HEK293 (cell line): ENCODE results near the gene SERTAD1.
A peak's percentile ranks its signal among the peaks of the same experiment; 100 is the strongest.

Experiments used
- BCL11A ChIP-seq: fragments of 450-650 bp; formaldehyde crosslinking; IDR thresholded peaks from 2 replicates; pipeline ENCODE4 v1.5.1; 2016; ENCODE audit warnings: low read depth, missing biosample characterization, missing genetic modification characterization
- CTCF ChIP-seq: fragments of 450-650 bp; formaldehyde crosslinking; IDR thresholded peaks from 2 replicates; pipeline ENCODE4 v1.5.1; 2016; ENCODE audit warnings: missing biosample characterization, missing genetic modification characterization
- HOXA7 ChIP-seq: sonication (generic); formaldehyde crosslinking; IDR thresholded peaks from 2 replicates; pipeline ENCODE4 v1.8.1; 2022; ENCODE audit warnings: missing genetic modification reagents, borderline replicate concordance
- PBX3 ChIP-seq: sonication (generic); formaldehyde crosslinking; IDR thresholded peaks from 2 replicates; pipeline ENCODE4 v1.8.1; 2022; ENCODE audit warnings: mild to moderate bottlenecking, moderate library complexity, missing genetic modification reagents
- PRDM1 ChIP-seq: fragments of 450-650 bp; formaldehyde crosslinking; IDR thresholded peaks from 2 replicates; pipeline ENCODE4; 2016; ENCODE audit warnings: missing biosample characterization, missing genetic modification characterization
- SP7 ChIP-seq: fragments of 450-650 bp; formaldehyde crosslinking; IDR thresholded peaks from 2 replicates; pipeline ENCODE4 v1.5.1; 2016; ENCODE audit warnings: missing biosample characterization, missing genetic modification characterization
- TSHZ1 ChIP-seq: fragments of 450-650 bp; formaldehyde crosslinking; IDR thresholded peaks from 2 replicates; pipeline ENCODE4 v1.5.1; 2016; ENCODE audit warnings: missing biosample characterization, missing genetic modification characterization, borderline replicate concordance
- ZBTB8A ChIP-seq: fragments of 450-650 bp; formaldehyde crosslinking; IDR thresholded peaks from 2 replicates; pipeline ENCODE4 v1.5.1; 2016; ENCODE audit warnings: missing biosample characterization, missing genetic modification characterization
- ZNF133 ChIP-seq: fragments of 450-650 bp; formaldehyde crosslinking; IDR thresholded peaks from 2 replicates; pipeline ENCODE4 v1.5.1; 2016; ENCODE audit warnings: missing biosample characterization, missing genetic modification characterization
- ZNF146 ChIP-seq: fragments of 450-650 bp; formaldehyde crosslinking; IDR thresholded peaks from 2 replicates; pipeline ENCODE4 v1.5.1; 2016; ENCODE audit warnings: missing biosample characterization, missing genetic modification characterization
- ZNF16 ChIP-seq: fragments of 450-650 bp; formaldehyde crosslinking; IDR thresholded peaks from 2 replicates; pipeline ENCODE4 v1.5.1; 2016; ENCODE audit warnings: low read depth, missing biosample characterization, missing genetic modification characterization
- ZNF175 ChIP-seq: fragments of 450-650 bp; formaldehyde crosslinking; IDR thresholded peaks from 2 replicates; pipeline ENCODE4 v1.5.1; 2016; ENCODE audit warnings: missing biosample characterization, missing genetic modification characterization
- ZNF239 ChIP-seq: fragments of 450-650 bp; formaldehyde crosslinking; IDR thresholded peaks from 2 replicates; pipeline ENCODE4 v1.5.1; 2016; ENCODE audit warnings: missing biosample characterization, missing genetic modification characterization
- ZNF266 ChIP-seq: fragments of 450-650 bp; formaldehyde crosslinking; IDR thresholded peaks from 2 replicates; pipeline ENCODE4 v1.5.1; 2016; ENCODE audit warnings: missing biosample characterization, missing genetic modification characterization, low read depth
- ZNF501 ChIP-seq: fragments of 450-650 bp; formaldehyde crosslinking; IDR thresholded peaks from 2 replicates; pipeline ENCODE4 v1.5.1; 2016; ENCODE audit warnings: missing biosample characterization, missing genetic modification characterization
- ZNF530 ChIP-seq: fragments of 450-650 bp; formaldehyde crosslinking; IDR thresholded peaks from 2 replicates; pipeline ENCODE4 v1.5.1; 2016; ENCODE audit warnings: low read depth, missing biosample characterization, missing genetic modification characterization
- ZNF548 ChIP-seq: fragments of 450-650 bp; formaldehyde crosslinking; IDR thresholded peaks from 2 replicates; pipeline ENCODE4 v1.5.1; 2016; ENCODE audit warnings: missing biosample characterization, missing genetic modification characterization
- ZNF561 ChIP-seq: fragments of 450-650 bp; IDR thresholded peaks from 2 replicates; pipeline ENCODE4 v1.5.1; 2018; ENCODE audit warnings: missing biosample characterization, missing genetic modification characterization, borderline replicate concordance
- ZNF580 ChIP-seq: fragments of 450-650 bp; formaldehyde crosslinking; IDR thresholded peaks from 2 replicates; pipeline ENCODE4 v1.5.1; 2016; ENCODE audit warnings: missing biosample characterization, missing genetic modification characterization
- ZNF624 ChIP-seq: fragments of 450-650 bp; formaldehyde crosslinking; IDR thresholded peaks from 2 replicates; pipeline ENCODE4 v1.5.1; 2017; ENCODE audit warnings: missing biosample characterization, missing genetic modification characterization
- ZNF670 ChIP-seq: fragments of 450-650 bp; formaldehyde crosslinking; IDR thresholded peaks from 2 replicates; pipeline ENCODE4 v1.5.1; 2016; ENCODE audit warnings: missing biosample characterization, missing genetic modification characterization, low read depth
- ZNF692 ChIP-seq: fragments of 450-650 bp; formaldehyde crosslinking; IDR thresholded peaks from 2 replicates; pipeline ENCODE4 v1.5.1; 2016; ENCODE audit warnings: missing biosample characterization, missing genetic modification characterization
- ZNF791 ChIP-seq: fragments of 450-650 bp; formaldehyde crosslinking; IDR thresholded peaks from 2 replicates; pipeline ENCODE4 v1.5.1; 2016; ENCODE audit warnings: missing biosample characterization, missing genetic modification characterization
- TF ChIP-seq, protein P1 (sequence below): fragments of 450-650 bp; formaldehyde crosslinking; IDR thresholded peaks from 2 replicates; pipeline ENCODE4 v1.5.1; 2016; ENCODE audit warnings: missing biosample characterization, missing genetic modification characterization
- TF ChIP-seq, protein P2 (sequence below): fragments of 450-650 bp; formaldehyde crosslinking; IDR thresholded peaks from 2 replicates; pipeline ENCODE4; 2016; ENCODE audit warnings: missing biosample characterization, missing genetic modification characterization
- TF ChIP-seq, protein P3 (sequence below): fragments of 450-650 bp; formaldehyde crosslinking; IDR thresholded peaks from 2 replicates; pipeline ENCODE4 v1.5.1; 2016; ENCODE audit warnings: missing biosample characterization, missing genetic modification characterization

Gene SERTAD1

GRCh38 chr19:40465557-40466218, 39.9 kb upstream of the SERTAD1 start, which contains the start of gene BLVRB (continued):
- no peak; the same call in 1 of the 2 replicates for TF ChIP-seq ZNF561 (tag by site-specific recombination)
- TF ChIP-seq ZNF548 (tag by site-specific recombination), result no peak
- peak; percentile 60; the same call in 1 of the 2 replicates for TF ChIP-seq ZNF501 (tag by site-specific recombination)
- no peak for TF ChIP-seq ZNF146
- no peak for TF ChIP-seq HOXA7 (CRISPR knock-in tag)
- TF ChIP-seq, protein P1, sequence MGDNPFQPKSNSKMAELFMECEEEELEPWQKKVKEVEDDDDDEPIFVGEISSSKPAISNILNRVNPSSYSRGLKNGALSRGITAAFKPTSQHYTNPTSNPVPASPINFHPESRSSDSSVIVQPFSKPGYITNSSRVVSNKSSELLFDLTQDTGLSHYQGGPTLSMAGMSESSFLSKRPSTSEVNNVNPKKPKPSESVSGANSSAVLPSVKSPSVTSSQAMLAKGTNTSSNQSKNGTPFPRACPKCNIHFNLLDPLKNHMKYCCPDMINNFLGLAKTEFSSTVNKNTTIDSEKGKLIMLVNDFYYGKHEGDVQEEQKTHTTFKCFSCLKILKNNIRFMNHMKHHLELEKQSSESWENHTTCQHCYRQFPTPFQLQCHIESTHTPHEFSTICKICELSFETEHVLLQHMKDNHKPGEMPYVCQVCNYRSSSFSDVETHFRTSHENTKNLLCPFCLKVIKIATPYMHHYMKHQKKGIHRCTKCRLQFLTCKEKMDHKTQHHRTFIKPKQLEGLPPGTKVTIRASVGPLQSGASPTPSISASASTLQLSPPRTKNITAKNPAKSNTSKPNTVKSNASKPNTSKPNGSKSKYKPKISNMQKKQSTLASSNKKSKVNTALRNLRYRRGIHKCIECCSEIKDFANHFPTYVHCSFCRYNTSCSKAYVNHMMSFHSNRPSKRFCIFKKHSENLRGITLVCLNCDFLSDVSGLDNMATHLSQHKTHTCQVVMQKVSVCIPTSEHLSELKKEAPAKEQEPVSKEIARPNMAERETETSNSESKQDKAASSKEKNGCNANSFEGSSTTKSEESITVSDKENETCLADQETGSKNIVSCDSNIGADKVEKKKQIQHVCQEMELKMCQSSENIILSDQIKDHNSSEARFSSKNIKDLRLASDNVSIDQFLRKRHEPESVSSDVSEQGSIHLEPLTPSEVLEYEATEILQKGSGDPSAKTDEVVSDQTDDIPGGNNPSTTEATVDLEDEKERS (tag by site-specific recombination), result no peak
- TF ChIP-seq, protein P2, sequence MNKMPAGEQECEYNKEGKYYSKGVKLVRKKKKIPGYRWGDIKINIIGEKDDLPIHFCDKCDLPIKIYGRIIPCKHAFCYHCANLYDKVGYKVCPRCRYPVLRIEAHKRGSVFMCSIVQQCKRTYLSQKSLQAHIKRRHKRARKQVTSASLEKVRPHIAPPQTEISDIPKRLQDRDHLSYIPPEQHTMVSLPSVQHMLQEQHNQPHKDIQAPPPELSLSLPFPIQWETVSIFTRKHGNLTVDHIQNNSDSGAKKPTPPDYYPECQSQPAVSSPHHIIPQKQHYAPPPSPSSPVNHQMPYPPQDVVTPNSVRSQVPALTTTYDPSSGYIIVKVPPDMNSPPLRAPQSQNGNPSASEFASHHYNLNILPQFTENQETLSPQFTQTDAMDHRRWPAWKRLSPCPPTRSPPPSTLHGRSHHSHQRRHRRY (tag by site-specific recombination), result no peak
- TF ChIP-seq TSHZ1 (tag by site-specific recombination), result no peak
- TF ChIP-seq ZNF266, result no peak
- TF ChIP-seq ZBTB8A (tag by site-specific recombination), result peak; percentile 83
- TF ChIP-seq ZNF670 (tag by site-specific recombination), result no peak
- no peak for TF ChIP-seq PRDM1 (tag by site-specific recombination)
- no peak for TF ChIP-seq PBX3
- peak; percentile 90 for TF ChIP-seq BCL11A (tag by site-specific recombination)
- no peak for TF ChIP-seq ZNF791 (tag by site-specific recombination)
- TF ChIP-seq ZNF692 (tag by site-specific recombination), result peak; percentile 74; the same call in 1 of the 2 replicates
- TF ChIP-seq, protein P3, sequence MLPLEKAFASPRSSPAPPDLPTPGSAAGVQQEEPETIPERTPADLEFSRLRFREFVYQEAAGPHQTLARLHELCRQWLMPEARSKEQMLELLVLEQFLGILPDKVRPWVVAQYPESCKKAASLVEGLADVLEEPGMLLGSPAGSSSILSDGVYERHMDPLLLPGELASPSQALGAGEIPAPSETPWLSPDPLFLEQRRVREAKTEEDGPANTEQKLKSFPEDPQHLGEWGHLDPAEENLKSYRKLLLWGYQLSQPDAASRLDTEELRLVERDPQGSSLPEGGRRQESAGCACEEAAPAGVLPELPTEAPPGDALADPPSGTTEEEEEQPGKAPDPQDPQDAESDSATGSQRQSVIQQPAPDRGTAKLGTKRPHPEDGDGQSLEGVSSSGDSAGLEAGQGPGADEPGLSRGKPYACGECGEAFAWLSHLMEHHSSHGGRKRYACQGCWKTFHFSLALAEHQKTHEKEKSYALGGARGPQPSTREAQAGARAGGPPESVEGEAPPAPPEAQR (tag by site-specific recombination), result no peak
- TF ChIP-seq ZNF16, result no peak
- no peak for TF ChIP-seq ZNF580
- TF ChIP-seq SP7 (tag by site-specific recombination), result peak; percentile 78
- no peak for TF ChIP-seq ZNF239 (tag by site-specific recombination)
- no peak for TF ChIP-seq CTCF (tag by site-specific recombination)
- TF ChIP-seq ZNF133 (tag by site-specific recombination), result no peak
- TF ChIP-seq ZNF175 (tag by site-specific recombination), result no peak
- TF ChIP-seq ZNF624, result no peak
- TF ChIP-seq ZNF530 (tag by site-specific recombination), result no peak
